A673 (cell line): ENCODE results near the gene ZC3H18.

Experiments
- CTCF ChIP-seq: fragments of 300-800, 200-600 bp; sonication (generic); conservative IDR thresholded peaks from 2 replicates; pipeline ENCODE4 v1.5.1; 2017; ENCODE audit warnings: low read depth, mild to moderate bottlenecking, antibody characterized with exemption, low read length, moderate library complexity, mixed read lengths
- EZH2 ChIP-seq: fragments of 200-600 bp; sonication (generic); IDR thresholded peaks from 2 replicates; pipeline ENCODE4 v1.6.1; 2017; ENCODE audit warnings: borderline replicate concordance, low read depth, mild to moderate bottlenecking, mixed read lengths, antibody characterized with exemption, low read length; ENCODE audit not compliant: poor library complexity, severe bottlenecking

GRCh38 chr16:88569985-88570690 lies at the start of gene ZC3H18:
- TF ChIP-seq CTCF (no peak), EZH2 (no peak)
